Pulmonary artery endothelial cell (primary cell): ENCODE results near the gene NUDT21. TPM values are rescaled to one million over a fixed set of nuclear protein-coding genes. Genes with fewer than 3 reads are reported as not detected.
"Not testable (repeated sequence)": the region's sequence is repeated elsewhere in the genome, so short reads cannot be mapped to it uniquely, and the experiment has no call there.

ENCODE experiments used
- DNase-seq: peaks from one replicate; pipeline ENCODE4 v3.0.0-alpha.2; 2011; ENCODE audit warnings: low read depth, low spot score
- total RNA-seq: library from RNA; depleted of rRNA; stranded (reverse); fragments of >200 nt; gene quantifications from 2 replicates; pipeline ENCODE4 v1.2.3, GENCODE V29; 2014

The NUDT21 gene
- total RNA-seq, 1 donor from 2014 or later = 158 TPM

- not testable (repeated sequence) for DNase-seq
These were observed 70.2 kb downstream of the NUDT21 start for GRCh38 chr16:56380778-56381485.

Other genes starting within 250 kb of the NUDT21 start
- gene AMFR, start 25.8 kb downstream of the NUDT21 start, total RNA-seq = 241 and 263 TPM in 2 replicates
- gene OGFOD1, start 222 bp upstream of the NUDT21 start, total RNA-seq = 87.0 and 152 TPM in 2 replicates
- 29.7 and 49.2 TPM in 2 replicates for gene BBS2, start 68.7 kb upstream of the NUDT21 start, total RNA-seq
- not detected in 2 replicates for gene MT4, start 113.7 kb upstream of the NUDT21 start, total RNA-seq
- gene MT3, start 138.2 kb upstream of the NUDT21 start, total RNA-seq = not detected in 2 replicates
- gene MT2A, start 157.3 kb upstream of the NUDT21 start, total RNA-seq = 227 and 304 TPM in 2 replicates
- 132 and 284 TPM in 2 replicates for gene MT1E, start 174.4 kb upstream of the NUDT21 start, total RNA-seq
- 3.5 and 8.8 TPM in 2 replicates for gene MT1M, start 181.3 kb upstream of the NUDT21 start, total RNA-seq
- 4.2 and 9.4 TPM in 2 replicates for gene MT1A, start 187.3 kb upstream of the NUDT21 start, total RNA-seq
- gene MT1B, start 200.6 kb upstream of the NUDT21 start, total RNA-seq = not detected in 2 replicates
- gene MT1F, start 206.6 kb upstream of the NUDT21 start, total RNA-seq = 0.59 and 2.4 TPM in 2 replicates
- not detected in 2 replicates for gene MT1G, start 216.7 kb upstream of the NUDT21 start, total RNA-seq
- not detected in 2 replicates for gene MT1H, start 218.5 kb upstream of the NUDT21 start, total RNA-seq
- gene MT1X, start 231.1 kb upstream of the NUDT21 start, total RNA-seq = 26.1 and 29.9 TPM in 2 replicates